PC-9 (cell line): ENCODE measurements around the gene ZFAND3. TPM values are rescaled to one million over a fixed set of nuclear protein-coding genes. Genes with fewer than 3 reads are reported as not detected.

Experiments used
- BruUV-seq: library from RNA; stranded (reverse); fragments of 400-500 nt; replicated peaks from 2 replicates; lab custom pipeline; 2021; lab: Mats Ljungman, UMichigan
- CTCF ChIA-PET: fragments of 300-600 bp; sonication (Branson Sonifier 250); formaldehyde crosslinking; loops from one replicate; lab custom pipeline; 2022; ENCODE audit warnings: antibody characterized with exemption; lab: Charles Lee
- POLR2A ChIA-PET: fragments of 300-600 bp; sonication (Branson Sonifier 250); formaldehyde crosslinking; loops from one replicate; lab custom pipeline; 2022; ENCODE audit warnings: antibody characterized with exemption; ENCODE audit not compliant: unreplicated experiment; lab: Charles Lee
- DNase-seq, 2 experiments: peaks; one replicate each; pipeline versions ENCODE4 v3.0.0 to v3.0.0-alpha.2; 2015 to 2022; ENCODE audit warnings: mixed read lengths in 1 of 2
- H2AFZ ChIP-seq: fragments of 200-600 bp; sonication (generic); 2 replicates; pipeline ENCODE4 v1.8.1; 2017; ENCODE audit warnings: antibody characterized with exemption
- H3F3A ChIP-seq: fragments of 200-600 bp; sonication (generic); 2 replicates; pipeline ENCODE4 v1.8.1; 2017; ENCODE audit warnings: antibody characterized with exemption, mild to moderate bottlenecking, low read depth; ENCODE audit not compliant: insufficient read depth
- H3K27ac ChIP-seq: fragments of 200-600 bp; sonication (generic); 2 replicates; pipeline ENCODE4 v1.6.1; 2016; ENCODE audit warnings: mixed run types
- H3K27me3 ChIP-seq: fragments of 200-600 bp; sonication (generic); 2 replicates; pipeline ENCODE4 v1.6.1; 2016; ENCODE audit warnings: low read depth, mixed run types; ENCODE audit not compliant: insufficient read depth
- H3K36me3 ChIP-seq: fragments of 200-600 bp; sonication (generic); 2 replicates; pipeline ENCODE4 v1.6.1; 2016; ENCODE audit warnings: low read depth, mixed run types
- H3K4me1 ChIP-seq: fragments of 200-600 bp; sonication (generic); replicated peaks from 2 replicates; pipeline ENCODE4 v1.6.1; 2016; ENCODE audit warnings: mixed run types; ENCODE audit not compliant: insufficient read depth
- H3K4me2 ChIP-seq: fragments of 200-600 bp; sonication (generic); 2 replicates; pipeline ENCODE4 v1.6.1; 2017; ENCODE audit warnings: mixed run types
- H3K4me3 ChIP-seq: fragments of 200-600 bp; sonication (generic); 2 replicates; pipeline ENCODE4 v1.6.1; 2016; ENCODE audit warnings: mixed run types
- H3K79me2 ChIP-seq: fragments of 200-600 bp; sonication (generic); 2 replicates; pipeline ENCODE4 v1.6.1; 2017; ENCODE audit warnings: low read depth, mixed run types
- H3K9me2 ChIP-seq: fragments of 200-600 bp; sonication (generic); 2 replicates; pipeline ENCODE4 v1.8.1; 2017; ENCODE audit warnings: mild to moderate bottlenecking; ENCODE audit not compliant: insufficient read depth
- H3K9me3 ChIP-seq: fragments of 200-600 bp; sonication (generic); 2 replicates; pipeline ENCODE4 v1.8.1; 2016; ENCODE audit warnings: low read depth; ENCODE audit not compliant: insufficient read depth
- H4K20me1 ChIP-seq: fragments of 200-600 bp; sonication (generic); 2 replicates; pipeline ENCODE4 v1.8.1; 2017; ENCODE audit not compliant: insufficient read depth
- CTCF ChIP-seq: fragments of 200-600 bp; sonication (generic); conservative IDR thresholded peaks from 2 replicates; pipeline ENCODE4 v1.6.1; 2017; ENCODE audit warnings: mixed run types, antibody characterized with exemption, mild to moderate bottlenecking, moderate library complexity
- EZH2 ChIP-seq: fragments of 200-600 bp; sonication (generic); IDR thresholded peaks from 2 replicates; pipeline ENCODE4 v1.8.0; 2017; ENCODE audit warnings: antibody characterized with exemption, low read depth
- intact Hi-C: fragments of 100-400 bp; cut with micrococcal nuclease; formaldehyde crosslinking; loops from one replicate; pipeline ENCODE4 v1.10.0; 2022; ENCODE audit not compliant: unreplicated experiment
- total RNA-seq: library from RNA; stranded (reverse); gene quantifications from 2 replicates; pipeline ENCODE4 v1.2.3, GENCODE V29; 2021

ZFAND3 gene
- total RNA-seq, 1 experiment from 2014 or later: 46.8 TPM

- peaks cover 66% of the 10 kb centered on the region for H4K20me1 ChIP-seq
- intact Hi-C loops: no loop called here
- peaks cover 21% of the 10 kb centered on the region; the same call in 1 of the 2 replicates for H3F3A ChIP-seq
- 0 out of 2 replicates have a peak, but pooled peaks cover 4% of the 10 kb centered on the region for H3K9me3 ChIP-seq
- H3K36me3 ChIP-seq: no peaks in the 10 kb centered on the region
- H3K79me2 ChIP-seq: peaks cover 98% of the 10 kb centered on the region
- DNase-seq: no peak
- TF ChIP-seq CTCF (no peak), EZH2 (no peak)
- H3K4me2 ChIP-seq: no peak overlapping the region
- H3K4me1 ChIP-seq: peaks cover 32% of the 10 kb centered on the region
- no peak overlapping the region for H3K4me3 ChIP-seq
- BruUV-seq: no TSS peak
- H3K9me2 ChIP-seq: no peaks in the 10 kb centered on the region
- CTCF ChIA-PET: no interaction called here
- H2AFZ ChIP-seq: no peak overlapping the region
- POLR2A ChIA-PET: no interaction called here
- no peaks in the 10 kb centered on the region for H3K27me3 ChIP-seq
- no peak overlapping the region for H3K27ac ChIP-seq
Measured at GRCh38 chr6:37865504-37865903, 46.0 kb downstream of the ZFAND3 start.

- BruUV-seq: no TSS peak
- peaks cover 23% of the 10 kb centered on the region; the same call in 1 of the 2 replicates for H3F3A ChIP-seq
- POLR2A ChIA-PET: no interaction called here
- no peaks in the 10 kb centered on the region for H3K36me3 ChIP-seq
- CTCF ChIA-PET: no interaction called here
- intact Hi-C loops: no loop called here
- H3K4me1 ChIP-seq: peaks cover 32% of the 10 kb centered on the region
- H3K27me3 ChIP-seq: no peaks in the 10 kb centered on the region
- no peak overlapping the region for H3K4me2 ChIP-seq
- H3K27ac ChIP-seq: no peak overlapping the region
- peaks cover 75% of the 10 kb centered on the region for H4K20me1 ChIP-seq
- peaks cover 98% of the 10 kb centered on the region for H3K79me2 ChIP-seq
- H3K9me2 ChIP-seq: no peaks in the 10 kb centered on the region
- TF ChIP-seq CTCF (no peak), EZH2 (no peak)
- 0 out of 2 replicates have a peak, but pooled peaks cover 4% of the 10 kb centered on the region for H3K9me3 ChIP-seq
- no peak for DNase-seq
- H2AFZ ChIP-seq: no peak overlapping the region
- no peak overlapping the region for H3K4me3 ChIP-seq
Measured at GRCh38 chr6:37866590-37867507, 47.3 kb downstream of the ZFAND3 start.

GRCh38 chr6:37867756-37868446 is 48.4 kb downstream of the ZFAND3 start:
- Histone ChIP-seq H3K79me2 (peaks cover 100% of the 10 kb centered on the region), H3K27me3 (no peaks in the 10 kb centered on the region), H3K36me3 (no peaks in the 10 kb centered on the region), H3K27ac (peak overlapping the region; percentile 34; the same call in 1 of the 2 replicates), H3K4me2 (peak overlapping the region; percentile 24), H4K20me1 (peaks cover 77% of the 10 kb centered on the region), H3K9me2 (no peaks in the 10 kb centered on the region), H3K9me3 (0 out of 2 replicates have a peak, but pooled peaks cover 4% of the 10 kb centered on the region), H2AFZ (no peak overlapping the region), H3F3A (peaks cover 17% of the 10 kb centered on the region; the same call in 1 of the 2 replicates), H3K4me1 (peaks cover 23% of the 10 kb centered on the region), H3K4me3 (no peak overlapping the region)
- no peak for TF ChIP-seq EZH2
- no peak for TF ChIP-seq CTCF
- no peak for DNase-seq
- intact Hi-C loops: no loop called here
- CTCF ChIA-PET: no interaction called here
- POLR2A ChIA-PET: interaction anchor here (0.6 kb wide), 1 partner anchor 835 kb away, joined by 16 read pairs; no protein-coding TSS in a partner anchor
- BruUV-seq: no TSS peak
